ENCODE measurements around the gene IRF9.

Gene IRF9

GRCh38 chr14:24160850-24161804, at the start of gene IRF9:
TSS of gene IRF9 (plus strand) at chr14:24161265. CDS start at chr14:24162145, 880 bp downstream.
- H3K4me1 ChIP-seq (ENCODE audit: insufficient read depth, low read length, severe bottlenecking) = peaks cover 17% of the 10 kb centered on the region
- H3K9me3 ChIP-seq (ENCODE audit: low read length) = no peaks in the 10 kb centered on the region
- peaks cover 67% of the 10 kb centered on the region for H3K36me3 ChIP-seq (ENCODE audit: insufficient read depth, low read length)
- H3K4me2 ChIP-seq (ENCODE audit: low read length) = peak within 1 kb of the TSS; percentile 81
- TF ChIP-seq EZH2 (IDR thresholded peaks at IDR 0.05; ENCODE audit: borderline replicate concordance, low read length) (no peak), CTCF (IDR thresholded peaks at IDR 0.05; ENCODE audit: low read length) (peak; percentile 94)
- peak within 1 kb of the TSS; percentile 76 for H3K9ac ChIP-seq (ENCODE audit: low read length)
- H2AFZ ChIP-seq (ENCODE audit: low read length) = no peak within 1 kb of the TSS
- H3K79me2 ChIP-seq (ENCODE audit: insufficient read depth, low read length) = no peaks in the 10 kb centered on the region
- no peaks in the 10 kb centered on the region for H3K9me2 ChIP-seq (ENCODE audit: low read depth, low read length)
- no peaks in the 10 kb centered on the region for H4K20me1 ChIP-seq (ENCODE audit: insufficient read depth, low read length)
- H3K27me3 ChIP-seq (ENCODE audit: insufficient read depth, low read length) = no peaks in the 10 kb centered on the region
- peak within 1 kb of the TSS; percentile 70 for H3K27ac ChIP-seq (ENCODE audit: low read depth, low read length, poor library complexity, severe bottlenecking)
- no peaks in the 10 kb centered on the region for H3F3A ChIP-seq (ENCODE audit: insufficient read depth, low read length)
- peak within 1 kb of the TSS; percentile 65 for H3K4me3 ChIP-seq (ENCODE audit: low read depth, low read length, poor library complexity, severe bottlenecking)

GRCh38 chr14:24113379-24113800, 47.7 kb upstream of the IRF9 start:
- Histone ChIP-seq H3K4me1 (ENCODE audit: insufficient read depth, low read length, severe bottlenecking) (peaks cover 27% of the 10 kb centered on the region), H3K27ac (ENCODE audit: low read depth, low read length, poor library complexity, severe bottlenecking) (peak overlapping the region; percentile 90), H3K9ac (ENCODE audit: low read length) (peak overlapping the region; percentile 86), H3K4me2 (ENCODE audit: low read length) (peak overlapping the region; percentile 87), H3F3A (ENCODE audit: insufficient read depth, low read length) (no peaks in the 10 kb centered on the region), H3K9me2 (ENCODE audit: low read depth, low read length) (no peaks in the 10 kb centered on the region), H3K4me3 (ENCODE audit: low read depth, low read length, poor library complexity, severe bottlenecking) (peak overlapping the region; percentile 76), H3K9me3 (ENCODE audit: low read length) (no peaks in the 10 kb centered on the region), H3K79me2 (ENCODE audit: insufficient read depth, low read length) (peaks cover 4% of the 10 kb centered on the region; the same call in 1 of the 2 replicates), H2AFZ (ENCODE audit: low read length) (no peak overlapping the region), H3K36me3 (ENCODE audit: insufficient read depth, low read length) (peaks cover 21% of the 10 kb centered on the region; the same call in 1 of the 2 replicates), H3K27me3 (ENCODE audit: insufficient read depth, low read length) (no peaks in the 10 kb centered on the region), H4K20me1 (ENCODE audit: insufficient read depth, low read length) (no peaks in the 10 kb centered on the region)
- TF ChIP-seq EZH2 (IDR thresholded peaks at IDR 0.05; ENCODE audit: borderline replicate concordance, low read length) (no peak), CTCF (IDR thresholded peaks at IDR 0.05; ENCODE audit: low read length) (no peak)

GRCh38 chr14:24113801-24114531, 47.1 kb upstream of the IRF9 start:
- H3K4me2 ChIP-seq (ENCODE audit: low read length) = peak overlapping the region; percentile 87
- no peaks in the 10 kb centered on the region for H3K27me3 ChIP-seq (ENCODE audit: insufficient read depth, low read length)
- H4K20me1 ChIP-seq (ENCODE audit: insufficient read depth, low read length) = no peaks in the 10 kb centered on the region
- H3K4me3 ChIP-seq (ENCODE audit: low read depth, low read length, poor library complexity, severe bottlenecking) = peak overlapping the region; percentile 76
- no peaks in the 10 kb centered on the region for H3K9me2 ChIP-seq (ENCODE audit: low read depth, low read length)
- peaks cover 26% of the 10 kb centered on the region; the same call in 1 of the 2 replicates for H3K36me3 ChIP-seq (ENCODE audit: insufficient read depth, low read length)
- TF ChIP-seq CTCF (IDR thresholded peaks at IDR 0.05; ENCODE audit: low read length) (no peak), EZH2 (IDR thresholded peaks at IDR 0.05; ENCODE audit: borderline replicate concordance, low read length) (no peak)
- H3K27ac ChIP-seq (ENCODE audit: low read depth, low read length, poor library complexity, severe bottlenecking) = peak overlapping the region; percentile 90
- no peaks in the 10 kb centered on the region for H3F3A ChIP-seq (ENCODE audit: insufficient read depth, low read length)
- H3K9me3 ChIP-seq (ENCODE audit: low read length) = no peaks in the 10 kb centered on the region
- H2AFZ ChIP-seq (ENCODE audit: low read length) = no peak overlapping the region
- H3K9ac ChIP-seq (ENCODE audit: low read length) = peak overlapping the region; percentile 86
- peaks cover 4% of the 10 kb centered on the region; the same call in 1 of the 2 replicates for H3K79me2 ChIP-seq (ENCODE audit: insufficient read depth, low read length)
- peaks cover 21% of the 10 kb centered on the region for H3K4me1 ChIP-seq (ENCODE audit: insufficient read depth, low read length, severe bottlenecking)

Measured in OCI-LY1 (cell line).